Tibial artery (tissue), 4 donors: ENCODE data around the gene IFIT5.

Experiments used
- DNase-seq, 2 donors: peaks; one replicate each; pipeline ENCODE4 v3.0.0-alpha.2; 2019
- H3K27ac ChIP-seq, 2 donors: fragments of 200-600 bp; sonication (generic) in 1 of 2; 1 replicate in 1 of 2; 2 replicates in 1 of 2; pipeline ENCODE4 v1.5.1; 2018 to 2019; ENCODE audit warnings: mild to moderate bottlenecking in 1 of 2
- H3K27me3 ChIP-seq, 2 donors: fragments of 200-600 bp; sonication (generic) in 1 of 2; one replicate each; pipeline versions ENCODE4 v1.5.1 to v1.6.0; 2016 to 2019
- H3K36me3 ChIP-seq, 3 donors: fragments of 200-600 bp; sonication (generic) in 2 of 3; one replicate each; pipeline ENCODE4 v1.5.1; 2016 to 2019; ENCODE audit warnings: mild to moderate bottlenecking in 2 of 3
- H3K4me1 ChIP-seq, 4 donors: fragments of 200-600 bp; sonication (generic) in 2 of 4; 1 replicate in 3 of 4; 2 replicates in 1 of 4; pipeline ENCODE4 v1.5.1; 2016 to 2019
- H3K4me3 ChIP-seq, 2 donors: fragments of 200-600 bp; sonication (generic) in 1 of 2; 1 replicate in 1 of 2; 2 replicates in 1 of 2; pipeline ENCODE4 v1.5.1; 2018 to 2019; ENCODE audit warnings: mild to moderate bottlenecking in 2 of 2
- H3K9me3 ChIP-seq, 3 donors: fragments of 200-600 bp; sonication (generic) in 1 of 3; one replicate each; pipeline ENCODE4 v1.5.1; 2016 to 2019
- intact Hi-C: fragments of 100-400 bp; cut with DNase I; formaldehyde crosslinking; loops from one replicate; pipeline ENCODE4 v1.15.0; 2023; ENCODE audit warnings: low total_unique reads
- TF ChIP-seq, protein P1 (sequence below), 2 experiments: fragments of 200-600 bp in 1 of 2; fragments of 450-650 bp in 1 of 2; IDR thresholded peaks; one replicate each; pipeline ENCODE4 v1.5.1; 2017 to 2019; ENCODE audit warnings: antibody characterized with exemption in 2 of 2, mild to moderate bottlenecking in 1 of 2, moderate library complexity in 1 of 2

Gene IFIT5

DNA sequence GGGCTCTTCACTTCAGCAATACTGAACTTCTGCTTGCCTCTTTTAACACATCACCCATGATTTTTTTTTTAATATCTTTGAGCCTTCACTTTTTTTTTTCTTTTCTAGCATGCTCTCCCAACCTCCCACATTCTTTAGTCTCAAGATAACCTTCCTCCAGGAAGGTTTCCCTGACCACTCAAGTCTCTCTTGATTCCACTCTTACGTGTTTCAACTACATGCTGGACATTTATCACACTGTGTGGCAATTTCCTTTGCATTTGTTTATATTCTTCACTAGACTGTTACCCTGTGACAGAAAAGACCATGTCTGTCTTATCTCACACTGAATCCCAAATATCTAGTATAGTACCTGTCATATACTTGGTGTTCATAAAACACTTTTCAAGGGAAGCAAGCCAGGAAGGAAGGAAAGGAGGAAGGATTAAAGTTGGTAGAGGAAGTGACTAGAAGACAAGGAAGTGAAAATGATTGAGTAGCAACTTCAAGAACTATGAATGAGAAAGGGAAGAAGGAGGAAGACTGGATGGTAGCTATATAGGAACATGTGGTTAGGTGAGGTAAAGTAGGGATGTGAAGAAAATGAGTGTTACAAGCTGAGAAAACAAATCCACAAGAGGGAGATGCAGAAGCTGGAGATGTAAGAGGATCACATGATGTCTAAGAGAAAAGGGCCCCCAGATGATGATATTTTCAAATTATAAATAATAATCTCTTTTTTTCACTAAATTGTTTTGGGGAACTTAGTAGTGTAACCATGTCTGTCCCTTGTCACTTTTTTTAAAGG is 40.4 kb downstream of the IFIT5 start:
- Histone ChIP-seq H3K4me1 (peaks cover 0 to 16% (median 1%) of the 10 kb centered on the region in 4 donors), H3K4me3 (no peak overlapping the region), H3K9me3 (no peaks in the 10 kb centered on the region), H3K27ac (no peak overlapping the region), H3K27me3 (no peaks in the 10 kb centered on the region), H3K36me3 (no peaks in the 10 kb centered on the region)
- no peak for DNase-seq
- TF ChIP-seq, protein P1, sequence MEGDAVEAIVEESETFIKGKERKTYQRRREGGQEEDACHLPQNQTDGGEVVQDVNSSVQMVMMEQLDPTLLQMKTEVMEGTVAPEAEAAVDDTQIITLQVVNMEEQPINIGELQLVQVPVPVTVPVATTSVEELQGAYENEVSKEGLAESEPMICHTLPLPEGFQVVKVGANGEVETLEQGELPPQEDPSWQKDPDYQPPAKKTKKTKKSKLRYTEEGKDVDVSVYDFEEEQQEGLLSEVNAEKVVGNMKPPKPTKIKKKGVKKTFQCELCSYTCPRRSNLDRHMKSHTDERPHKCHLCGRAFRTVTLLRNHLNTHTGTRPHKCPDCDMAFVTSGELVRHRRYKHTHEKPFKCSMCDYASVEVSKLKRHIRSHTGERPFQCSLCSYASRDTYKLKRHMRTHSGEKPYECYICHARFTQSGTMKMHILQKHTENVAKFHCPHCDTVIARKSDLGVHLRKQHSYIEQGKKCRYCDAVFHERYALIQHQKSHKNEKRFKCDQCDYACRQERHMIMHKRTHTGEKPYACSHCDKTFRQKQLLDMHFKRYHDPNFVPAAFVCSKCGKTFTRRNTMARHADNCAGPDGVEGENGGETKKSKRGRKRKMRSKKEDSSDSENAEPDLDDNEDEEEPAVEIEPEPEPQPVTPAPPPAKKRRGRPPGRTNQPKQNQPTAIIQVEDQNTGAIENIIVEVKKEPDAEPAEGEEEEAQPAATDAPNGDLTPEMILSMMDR (IDR thresholded peaks at IDR 0.05), result no peak
- intact Hi-C loops, result no loop called here

- Histone ChIP-seq H3K27ac (no peak overlapping the region), H3K27me3 (no peaks in the 10 kb centered on the region), H3K4me1 (peaks cover 0 to 16% (median 1%) of the 10 kb centered on the region in 4 donors), H3K36me3 (no peaks in the 10 kb centered on the region), H3K9me3 (no peaks in the 10 kb centered on the region), H3K4me3 (no peak overlapping the region)
- intact Hi-C loops, result no loop called here
- TF ChIP-seq, protein P1 (IDR thresholded peaks at IDR 0.05), result no peak
- no peak for DNase-seq
Observed at GRCh38 chr10:89458291-89458690, 43.9 kb downstream of the IFIT5 start.

DNA sequence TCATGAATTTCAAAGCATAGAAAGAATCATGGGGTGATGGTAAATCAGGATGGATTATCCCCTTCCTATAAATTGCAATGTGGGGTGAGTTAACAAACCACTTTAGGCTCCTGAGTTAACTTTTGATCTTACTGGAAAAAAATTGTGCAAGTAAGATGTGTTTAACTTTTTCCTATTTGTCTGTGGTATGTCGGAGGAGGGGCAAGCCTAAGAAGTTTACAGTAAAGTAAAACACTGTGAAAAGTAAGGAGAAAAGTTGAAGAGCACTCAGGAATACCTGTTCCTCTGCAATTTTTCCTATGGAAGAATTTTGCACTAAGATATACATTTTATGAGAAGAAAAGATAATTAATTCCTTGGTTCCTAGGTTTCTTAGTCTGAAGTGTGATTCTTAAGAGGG is 44.4 kb downstream of the IFIT5 start:
- peaks cover 0 to 16% (median 1%) of the 10 kb centered on the region in 4 donors for H3K4me1 ChIP-seq
- TF ChIP-seq, protein P1 (IDR thresholded peaks at IDR 0.05), result no peak
- H3K27me3 ChIP-seq, result no peaks in the 10 kb centered on the region
- intact Hi-C loops, result no loop called here
- DNase-seq, result no peak
- H3K27ac ChIP-seq, result no peak overlapping the region
- H3K9me3 ChIP-seq, result no peaks in the 10 kb centered on the region
- no peak overlapping the region for H3K4me3 ChIP-seq
- H3K36me3 ChIP-seq, result no peaks in the 10 kb centered on the region

GRCh38 chr10:89463846-89464537 is 49.6 kb downstream of the IFIT5 start:
- no peak for DNase-seq
- intact Hi-C loops, result no loop called here
- Histone ChIP-seq H3K4me3 (no peak overlapping the region), H3K4me1 (peaks cover 0 to 4% (median 1%) of the 10 kb centered on the region in 4 donors), H3K36me3 (no peaks in the 10 kb centered on the region), H3K27me3 (no peaks in the 10 kb centered on the region), H3K9me3 (no peaks in the 10 kb centered on the region), H3K27ac (no peak overlapping the region)
- TF ChIP-seq, protein P1 (IDR thresholded peaks at IDR 0.05), result no peak

DNA sequence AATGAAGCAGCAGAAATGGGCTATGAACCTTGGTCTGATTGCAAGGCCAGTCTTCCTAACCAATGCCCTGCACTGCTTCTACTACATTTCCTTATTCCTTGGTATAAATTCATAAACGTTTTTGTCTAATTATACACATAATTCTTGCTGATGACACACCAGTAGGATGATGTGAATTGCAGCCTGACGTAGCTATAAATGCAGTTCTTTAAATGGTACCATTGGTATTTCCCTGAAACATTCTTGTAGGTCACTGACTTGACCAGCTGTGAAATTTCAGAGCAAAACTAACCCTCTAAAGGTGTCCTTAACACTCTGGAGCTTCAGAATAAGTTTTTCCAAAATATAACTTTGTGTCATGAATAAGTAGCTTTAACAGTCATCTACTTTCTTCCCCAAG is 50.8 kb downstream of the IFIT5 start:
- Histone ChIP-seq H3K4me3 (no peak overlapping the region), H3K36me3 (no peaks in the 10 kb centered on the region), H3K4me1 (peaks cover 0 to 4% (median 0%) of the 10 kb centered on the region in 4 donors), H3K27ac (no peak overlapping the region), H3K9me3 (no peaks in the 10 kb centered on the region), H3K27me3 (no peaks in the 10 kb centered on the region)
- TF ChIP-seq, protein P1 (IDR thresholded peaks at IDR 0.05), result no peak
- intact Hi-C loops, result no loop called here
- no peak for DNase-seq
